COR-L47 (cell line): ENCODE measurements around the gene ZNF785.
A peak's percentile ranks its signal among the peaks of the same experiment; 100 is the strongest.
"Not testable (repeated sequence)": the region's sequence is repeated elsewhere in the genome, so short reads cannot be mapped to it uniquely, and the experiment has no call there.

Experiments used
- DNase-seq: peaks from one replicate; lab custom pipeline; 2025; lab: John Stamatoyannopoulos, UW

The ZNF785 gene

DNA sequence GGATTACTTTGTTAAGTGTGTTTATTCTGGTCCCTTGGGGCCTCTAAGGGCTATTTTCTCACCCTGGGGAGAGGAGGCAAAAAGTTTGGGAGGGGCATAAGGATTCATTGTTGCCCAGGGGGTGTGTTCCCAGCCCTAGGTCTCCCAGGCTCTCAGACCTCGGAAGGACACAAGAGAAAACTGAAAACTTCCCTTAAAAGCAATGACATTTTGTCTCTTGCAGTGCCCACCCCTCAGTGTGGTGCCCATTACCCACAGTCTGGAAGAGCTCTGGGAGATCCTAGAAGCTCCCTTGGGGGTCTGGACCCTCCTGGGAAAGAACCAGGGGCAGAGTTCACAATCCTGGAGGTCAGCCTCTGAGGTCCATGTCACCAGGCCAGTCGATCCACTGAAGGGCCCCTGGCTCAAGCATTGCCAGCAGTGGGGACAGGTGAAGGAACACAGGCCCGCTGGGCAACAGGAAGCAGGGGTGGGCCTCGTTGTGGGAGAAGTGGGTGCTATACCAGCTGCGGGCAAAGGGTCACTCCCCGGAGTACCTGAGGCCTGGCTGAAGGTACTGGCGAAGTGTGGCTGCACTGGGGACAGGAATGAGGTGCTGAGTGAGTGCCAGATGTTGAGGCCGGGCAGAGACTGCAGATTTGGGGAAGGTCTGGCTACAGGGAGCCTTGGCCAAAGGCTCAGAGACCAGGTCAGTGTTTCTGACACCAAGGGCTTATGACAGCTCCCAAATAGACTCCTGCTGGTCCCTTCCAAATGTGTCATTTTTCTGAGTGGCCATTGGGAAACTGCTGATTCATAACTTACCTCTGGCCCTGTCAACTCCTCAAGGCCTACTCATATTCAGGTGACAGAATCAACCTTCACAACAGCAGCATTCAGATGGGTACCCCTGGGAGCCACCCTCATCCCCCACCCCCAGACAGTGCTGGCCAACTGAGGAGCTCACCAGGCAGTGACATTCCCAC lies 46.2 kb downstream of the ZNF785 start:
- DNase-seq = no peak

DNA sequence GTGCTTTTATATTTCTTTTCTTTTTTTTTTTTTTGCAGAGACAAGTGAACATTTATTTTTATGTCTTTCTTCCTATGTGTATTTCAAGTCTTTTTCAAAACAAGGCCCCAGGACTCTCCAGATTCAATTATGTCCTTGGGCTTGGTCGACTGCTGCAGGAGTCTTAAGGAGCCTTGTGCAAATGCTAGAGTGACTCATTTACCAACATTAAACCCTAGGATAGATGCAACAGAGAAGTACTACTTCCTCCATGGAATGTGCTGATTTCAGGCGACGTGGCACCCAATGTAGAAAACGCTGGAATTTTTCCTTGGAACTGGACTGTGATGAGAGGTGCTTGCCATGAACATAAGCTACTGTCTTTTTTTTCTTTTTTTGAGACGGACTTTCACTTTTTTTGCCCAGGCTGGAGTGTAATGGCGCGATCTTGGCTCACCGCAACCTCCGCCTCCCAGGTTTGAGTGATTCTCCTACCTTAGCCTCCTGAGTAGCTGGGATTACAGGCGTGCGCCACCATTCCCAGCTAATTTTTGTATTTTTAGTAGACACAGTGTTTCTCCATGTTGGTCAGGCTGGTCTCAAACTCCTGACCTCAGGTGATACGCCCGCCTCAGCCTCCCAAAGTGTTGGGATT lies 49.0 kb downstream of the ZNF785 start:
- not testable (repeated sequence) for DNase-seq

DNA sequence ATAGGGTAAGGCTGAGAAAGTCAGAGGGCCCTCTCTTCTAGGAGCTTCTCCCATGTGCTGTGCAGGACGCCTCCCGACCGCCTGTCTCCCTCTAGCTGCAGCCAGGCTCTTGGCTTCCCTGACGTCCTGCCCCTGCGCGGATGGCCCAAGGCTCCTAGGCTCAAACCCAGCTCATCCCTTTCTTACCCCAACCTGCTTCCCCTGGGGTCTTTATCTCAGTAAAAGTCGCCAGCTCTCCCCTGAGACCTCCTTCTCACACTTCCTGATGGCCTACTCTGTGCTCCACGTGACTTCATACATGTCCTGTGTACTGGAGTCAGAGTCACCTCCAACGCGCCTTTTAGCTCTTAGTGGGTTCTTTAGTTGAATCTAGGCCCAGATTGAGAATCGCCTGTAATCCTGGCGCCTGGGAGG lies 49.7 kb downstream of the ZNF785 start:
- peak; percentile 82 for DNase-seq

- peak; percentile 57 for DNase-seq
Measured at GRCh38 chr16:30535106-30535776, 50.3 kb downstream of the ZNF785 start.

DNA sequence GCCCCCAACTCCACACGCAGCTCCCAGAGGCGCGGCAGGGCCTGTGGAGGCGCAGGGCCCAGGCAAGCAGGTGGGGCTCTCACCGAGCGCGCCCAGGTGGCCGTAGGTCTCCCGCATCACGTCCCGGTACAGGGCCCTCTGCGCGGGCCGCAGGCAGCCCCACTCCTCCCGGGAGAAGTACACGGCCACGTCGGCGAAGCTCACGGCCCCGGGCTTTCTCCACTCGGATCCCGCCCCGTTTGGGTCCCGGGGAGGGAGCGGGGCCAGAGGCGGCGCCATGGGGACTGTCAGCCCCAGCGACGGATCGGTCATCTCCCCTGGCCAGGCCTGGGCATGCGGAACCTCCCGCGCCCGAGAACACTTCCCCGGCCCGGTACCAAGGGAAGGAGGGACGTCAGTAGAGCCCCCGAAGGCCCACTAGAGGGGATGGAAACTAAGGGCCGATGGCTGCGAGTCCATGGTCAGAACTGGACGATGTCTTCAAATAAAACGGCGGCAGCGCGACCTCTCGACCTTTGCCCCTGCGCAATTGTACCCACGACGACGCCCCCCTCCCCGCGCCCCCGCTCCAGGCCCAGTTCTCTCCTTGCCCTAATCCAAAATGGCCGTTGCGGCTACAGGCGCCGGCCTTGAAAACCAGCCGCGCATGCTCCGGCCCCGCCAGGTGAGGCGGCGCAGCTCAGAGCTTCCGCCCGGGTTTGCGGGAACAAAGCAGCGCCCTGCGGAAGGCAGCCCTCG lies 51.0 kb downstream of the ZNF785 start, which contains the start of gene ZNF747:
Gene ZNF747 (minus strand): TSS at position 491 of the 738 bp plus-strand sequence. CDS start 179 bp downstream, at position 312.
- peak; percentile 90 for DNase-seq

DNA sequence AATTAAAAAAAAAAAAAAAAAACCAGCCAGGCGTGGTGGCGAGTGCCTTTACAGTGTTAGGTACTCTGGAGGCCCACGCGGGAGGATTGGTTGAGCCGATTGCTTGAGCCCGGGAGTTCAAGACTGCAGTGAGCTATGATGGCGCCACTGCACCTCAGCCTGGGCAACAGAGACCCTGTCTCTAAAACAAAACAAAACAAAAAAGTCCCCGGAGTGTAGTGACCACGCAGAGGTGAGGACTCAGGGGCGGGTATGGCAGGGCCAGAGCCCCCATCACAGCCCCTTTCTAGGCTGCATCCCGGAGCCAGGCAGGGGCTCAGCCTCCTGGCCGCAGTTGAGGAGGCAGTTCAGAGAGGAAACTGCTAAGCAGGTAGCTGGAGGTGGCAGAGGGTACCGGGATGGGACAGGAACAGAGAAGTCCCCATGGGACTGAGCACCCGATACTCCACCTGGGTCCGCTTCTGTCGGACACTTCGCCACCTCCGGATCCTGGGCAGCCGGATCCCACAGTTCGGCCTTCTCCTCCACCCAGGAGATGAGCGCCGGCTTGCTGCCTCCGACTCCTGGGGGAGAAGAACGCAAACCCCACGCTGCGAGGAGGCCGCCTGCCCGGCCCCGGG lies 51.6 kb downstream of the ZNF785 start:
- no peak for DNase-seq

GRCh38 chr16:30533146-30533522 lies 52.4 kb downstream of the ZNF785 start:
- DNase-seq = no peak

- DNase-seq = no peak
Measured at GRCh38 chr16:30532285-30533145, 53.0 kb downstream of the ZNF785 start.
